Measurements from ENCODE around the gene NKX1-2.
A peak's percentile ranks its signal among the peaks of the same experiment; 100 is the strongest.
"Not testable (repeated sequence)": the region's sequence is repeated elsewhere in the genome, so short reads cannot be mapped to it uniquely, and the experiment has no call there.

NKX1-2 gene

DNA sequence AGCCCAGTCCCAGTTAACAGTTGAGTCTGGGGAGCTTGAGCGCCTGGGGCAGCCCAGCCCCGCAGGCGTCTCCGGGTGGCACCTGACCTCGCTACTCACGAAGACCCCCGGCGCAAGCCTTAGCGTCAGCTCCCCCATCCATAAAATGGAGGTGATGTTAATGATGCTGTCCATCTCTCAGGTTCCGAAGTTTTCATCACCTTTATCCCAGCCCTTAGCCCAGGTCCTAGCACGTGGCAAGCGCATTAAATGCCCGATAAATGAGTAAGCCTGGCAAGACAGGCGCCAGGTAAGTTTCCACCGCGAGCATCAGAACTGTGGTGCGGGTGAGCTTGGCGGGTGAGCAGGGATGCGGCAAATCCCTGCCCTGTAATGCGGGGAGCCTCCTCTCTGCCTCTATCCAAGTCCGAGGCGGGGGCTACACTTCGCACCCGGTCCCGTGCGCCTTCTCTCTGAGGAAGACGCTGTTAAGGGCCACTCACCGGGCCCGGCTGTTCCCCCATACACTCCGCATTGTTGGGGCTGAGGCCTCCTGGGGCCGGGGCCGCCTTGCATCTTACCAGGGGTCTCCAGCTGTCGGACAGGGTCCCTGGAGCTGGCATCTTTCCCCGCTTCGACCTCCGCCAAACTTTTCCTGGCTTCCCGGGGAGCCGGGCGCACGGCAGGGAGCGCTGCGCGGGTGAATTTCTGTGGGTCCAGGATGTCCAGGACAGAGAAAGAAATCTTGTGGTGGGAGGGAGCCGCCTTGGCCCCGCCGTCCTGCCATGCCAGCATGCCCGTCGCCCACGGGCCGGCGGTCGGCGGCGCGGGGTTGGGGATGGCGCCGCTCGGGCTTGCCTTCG lies 444 bp downstream of the NKX1-2 start:
- no peak for DNase-seq

DNA sequence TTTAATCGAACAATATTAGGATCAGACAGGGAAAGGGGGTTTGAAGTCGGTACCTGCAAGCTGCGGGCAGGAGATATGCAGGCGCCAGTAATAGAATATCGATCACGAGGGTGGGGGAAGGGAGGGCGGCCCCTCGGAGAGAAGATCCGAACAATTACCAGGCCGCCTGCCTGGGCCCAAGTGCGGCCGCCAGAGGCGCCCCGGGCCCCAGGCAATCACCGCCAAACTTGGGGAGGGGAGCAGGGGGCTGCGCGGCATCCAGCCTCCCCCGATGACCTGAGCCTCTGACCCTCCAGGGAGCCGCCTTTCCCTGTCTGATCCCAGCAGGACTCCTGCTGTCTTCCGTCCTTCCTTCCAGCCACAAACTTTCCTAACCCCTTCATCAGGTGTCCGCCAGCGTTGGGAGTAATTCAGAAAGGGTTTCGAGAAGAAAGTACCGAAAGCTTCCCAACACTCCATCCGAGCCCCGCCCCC lies 1.1 kb downstream of the NKX1-2 start:
- no peak for DNase-seq

DNA sequence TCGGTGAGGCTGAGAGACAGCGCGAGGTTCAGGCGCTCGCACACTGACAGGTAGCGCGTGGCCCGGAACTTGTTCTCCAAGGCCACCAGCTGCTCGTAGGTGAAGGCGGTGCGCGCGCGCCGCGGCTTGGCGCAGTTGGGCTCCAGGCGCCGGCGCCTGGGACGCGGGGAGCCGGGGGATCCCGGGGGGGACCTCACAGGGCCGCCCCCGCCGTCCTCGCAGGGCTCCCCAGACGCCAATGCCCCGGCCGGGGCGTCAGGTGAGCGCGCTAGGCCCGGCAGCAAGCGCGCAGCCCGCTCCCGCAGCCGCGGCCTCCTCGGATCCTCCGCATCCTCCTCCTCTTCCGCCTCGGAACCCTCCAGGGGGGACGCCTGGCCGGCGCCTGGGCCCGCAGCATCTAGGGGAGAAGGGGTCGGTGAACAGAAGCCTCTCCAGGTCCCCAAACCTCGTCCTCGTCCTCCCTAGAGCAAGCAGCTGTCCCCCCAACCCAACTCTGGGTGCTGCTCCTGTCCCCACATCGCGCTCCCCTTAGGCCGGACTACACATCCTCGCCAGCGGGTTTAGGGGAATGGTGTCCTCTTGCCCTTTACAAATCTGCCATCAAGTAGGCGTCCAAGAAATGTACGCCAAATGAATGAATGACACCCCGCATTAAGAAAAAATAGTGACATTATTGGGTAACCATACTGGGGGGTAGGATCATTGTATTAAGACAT lies 1.9 kb downstream of the NKX1-2 start:
- no peak for DNase-seq

DNA sequence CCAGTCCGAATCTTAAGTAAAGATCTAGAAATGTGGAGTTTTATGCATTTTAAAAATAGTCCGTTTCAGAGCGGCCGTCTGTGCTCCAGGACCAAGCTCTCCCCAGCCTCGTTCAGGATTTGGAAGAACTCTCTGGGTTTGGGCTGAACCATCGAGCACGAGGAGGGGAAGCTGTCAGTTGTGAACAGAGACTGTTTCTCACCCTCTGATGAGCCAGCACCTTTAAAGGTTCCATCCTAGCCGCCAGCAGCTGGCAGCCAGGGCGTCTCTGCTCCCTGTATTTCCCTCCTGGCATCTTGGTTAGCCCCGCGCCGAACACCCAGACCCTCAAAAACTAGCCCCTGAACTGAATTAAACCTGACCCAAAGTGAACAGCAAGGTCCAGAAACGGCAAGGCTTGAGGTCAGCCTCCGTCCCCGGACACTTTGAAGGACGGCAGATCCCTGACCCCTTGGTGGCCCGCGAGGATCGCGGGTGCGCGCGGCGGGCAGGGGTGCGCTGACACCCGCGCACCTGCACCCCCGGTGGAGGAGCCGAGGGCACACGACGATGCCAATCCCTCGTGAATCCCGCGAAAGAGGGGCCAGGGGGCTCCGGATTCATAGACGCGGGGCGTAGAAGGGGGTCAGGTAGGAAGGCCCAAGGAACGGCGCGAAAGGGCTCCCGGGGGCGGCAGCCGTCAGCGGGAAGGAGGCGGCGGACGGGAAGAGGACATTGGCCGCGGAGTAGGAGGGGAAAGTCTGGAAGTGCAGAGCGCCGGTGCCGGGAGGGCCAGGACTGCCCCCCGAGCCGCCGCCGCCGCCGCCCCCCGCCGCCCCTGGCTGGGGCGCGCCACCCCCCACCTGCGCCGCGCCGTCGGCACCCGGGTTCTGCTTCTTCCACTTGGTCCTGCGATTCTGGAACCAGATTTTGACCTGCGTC lies 2.7 kb downstream of the NKX1-2 start:
- no peak for DNase-seq

DNA sequence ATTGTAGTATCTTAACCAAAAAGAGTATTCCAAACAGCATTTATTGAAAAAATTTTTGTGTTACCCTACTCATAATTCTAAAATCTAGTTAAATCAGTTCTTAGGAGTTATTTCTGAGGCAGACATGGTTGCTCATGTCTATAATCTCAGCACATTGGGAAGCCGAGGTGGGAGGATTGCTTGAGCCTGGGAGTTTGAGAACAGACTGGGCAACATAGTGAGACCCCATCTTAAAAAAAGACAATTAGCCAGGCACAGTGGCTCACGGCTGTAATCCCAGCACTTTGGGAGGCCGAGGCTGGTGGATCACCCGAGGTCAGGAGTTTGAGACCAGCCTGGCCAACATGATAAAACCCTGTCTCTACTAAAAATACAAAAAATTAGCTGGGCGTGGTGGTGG lies 8.1 kb downstream of the NKX1-2 start:
- DNase-seq: not testable (repeated sequence)

DNA sequence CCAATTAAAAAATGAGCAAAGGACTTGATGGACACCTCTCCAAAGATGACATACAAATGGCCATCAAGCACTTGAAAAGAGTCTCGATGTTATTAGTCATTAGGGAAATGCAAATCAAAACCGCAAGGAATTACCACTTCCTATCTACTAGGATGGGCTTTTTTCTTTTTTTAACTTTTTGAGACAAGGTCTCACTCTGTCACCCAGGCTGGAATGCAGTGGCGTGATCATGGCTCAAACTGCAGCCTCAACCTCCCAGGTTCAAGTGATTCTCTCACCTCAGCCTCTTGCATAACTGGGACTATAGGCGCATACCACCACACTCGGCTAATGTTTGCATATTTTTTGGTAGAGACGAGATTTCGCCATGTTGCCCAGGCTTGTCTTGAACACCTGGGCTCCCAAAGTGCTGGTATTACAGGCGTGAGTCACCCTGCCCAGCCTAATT lies 13.6 kb downstream of the NKX1-2 start:
- DNase-seq: no peak

DNA sequence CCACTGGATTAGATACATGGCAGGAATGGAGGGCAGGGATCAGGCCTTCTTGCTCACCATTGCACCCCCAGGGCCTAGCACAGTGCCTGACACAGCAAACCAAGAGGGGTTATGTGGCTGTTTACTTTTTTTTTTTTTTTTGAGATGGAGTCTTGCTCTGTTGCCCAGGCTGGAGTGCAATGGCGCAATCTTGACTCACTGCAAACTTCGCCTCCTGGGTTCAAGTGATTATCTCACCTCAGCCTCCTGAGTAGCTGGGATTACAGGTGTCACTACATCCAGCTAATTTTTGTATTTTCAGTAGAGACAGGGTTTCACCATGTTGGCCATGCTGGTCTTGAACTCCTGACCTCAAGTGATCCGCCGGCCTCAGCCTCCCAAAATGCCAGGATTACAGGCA lies 14.2 kb downstream of the NKX1-2 start:
- not testable (repeated sequence) for DNase-seq

DNA sequence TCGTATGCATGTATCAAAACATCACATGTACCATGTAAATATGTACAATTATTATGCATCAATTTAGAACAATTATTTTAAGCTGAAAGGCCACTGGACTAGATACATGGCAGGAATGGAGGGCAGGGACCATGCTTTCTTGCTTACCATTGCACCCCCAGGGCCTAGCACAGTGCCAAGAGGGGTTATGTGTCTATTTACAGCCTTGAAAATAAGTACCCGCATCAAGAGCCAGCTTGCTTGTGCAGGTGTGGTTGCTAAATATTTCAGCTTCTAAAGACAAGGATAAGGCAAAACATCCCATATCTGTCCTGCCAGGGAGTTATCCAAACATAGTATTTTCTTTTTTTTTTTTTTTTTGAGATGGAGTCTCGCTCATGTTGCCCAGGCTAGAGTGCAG lies 16.4 kb downstream of the NKX1-2 start:
- no peak for DNase-seq

DNA sequence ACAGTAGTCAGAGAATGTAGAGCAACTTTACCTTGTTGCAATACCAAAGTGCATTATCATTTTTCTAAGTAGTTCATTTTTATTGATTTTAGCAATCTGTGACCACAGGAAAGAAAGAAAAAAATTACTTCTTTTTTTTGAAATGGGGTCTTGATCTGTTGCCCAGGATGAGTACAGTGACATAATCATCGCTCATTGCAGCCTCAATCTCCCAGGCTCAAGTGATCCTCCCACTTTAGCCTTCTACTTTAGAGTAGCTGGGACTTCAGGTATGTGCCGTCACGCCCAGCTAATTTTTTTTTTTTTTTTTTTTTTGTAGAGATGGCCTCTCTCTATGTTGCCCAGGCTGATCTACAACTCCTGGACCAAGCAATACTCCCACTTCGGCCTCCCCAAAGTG lies 19.8 kb downstream of the NKX1-2 start:
- no peak for DNase-seq

DNA sequence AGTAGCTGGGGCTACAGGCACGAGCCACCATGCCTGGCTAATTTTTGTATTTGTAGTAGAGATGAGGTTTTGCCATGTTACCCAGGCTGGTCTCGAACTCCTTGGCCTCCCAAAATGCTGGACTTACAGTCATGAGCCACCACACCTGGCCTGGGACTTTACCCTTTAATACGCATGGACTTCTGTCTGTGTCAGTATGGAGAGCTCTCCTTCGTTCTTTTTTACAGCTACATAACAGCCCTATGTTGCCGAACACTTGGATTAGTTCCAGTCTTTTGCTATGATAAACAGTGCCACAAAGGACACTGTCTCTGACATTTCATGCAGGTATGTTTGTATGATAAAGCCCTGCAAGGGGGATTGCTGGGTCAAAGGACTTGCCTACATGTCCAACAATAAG lies 20.3 kb downstream of the NKX1-2 start:
- DNase-seq: no peak

DNA sequence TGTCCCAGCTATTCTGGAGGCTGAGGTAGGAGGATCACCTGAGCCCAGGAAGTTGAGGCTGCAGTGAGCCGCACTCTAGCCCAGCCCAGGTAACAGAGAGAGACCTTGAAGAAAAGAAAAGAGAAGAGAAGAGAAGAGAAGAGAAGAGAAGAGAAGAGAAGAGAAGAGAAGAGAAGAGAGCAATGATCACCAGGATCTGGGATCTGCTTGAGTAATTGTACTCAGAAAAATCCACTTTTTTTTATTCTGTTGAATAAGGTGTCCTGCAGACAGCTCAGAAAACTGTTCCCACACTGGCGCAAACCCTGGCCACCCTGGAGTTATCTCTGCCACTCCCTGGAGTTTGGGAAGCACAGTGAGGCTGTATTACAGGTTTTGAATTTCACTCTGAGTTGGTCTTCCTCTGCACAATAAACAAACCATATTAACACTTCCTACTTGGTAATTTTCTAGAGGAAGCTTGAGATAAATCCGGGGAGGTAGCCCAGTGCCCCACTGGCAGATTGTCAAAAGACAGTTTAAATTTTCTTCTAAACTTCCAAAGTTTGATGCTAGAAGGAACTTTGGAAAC lies 21.5 kb downstream of the NKX1-2 start:
- DNase-seq: no peak

DNA sequence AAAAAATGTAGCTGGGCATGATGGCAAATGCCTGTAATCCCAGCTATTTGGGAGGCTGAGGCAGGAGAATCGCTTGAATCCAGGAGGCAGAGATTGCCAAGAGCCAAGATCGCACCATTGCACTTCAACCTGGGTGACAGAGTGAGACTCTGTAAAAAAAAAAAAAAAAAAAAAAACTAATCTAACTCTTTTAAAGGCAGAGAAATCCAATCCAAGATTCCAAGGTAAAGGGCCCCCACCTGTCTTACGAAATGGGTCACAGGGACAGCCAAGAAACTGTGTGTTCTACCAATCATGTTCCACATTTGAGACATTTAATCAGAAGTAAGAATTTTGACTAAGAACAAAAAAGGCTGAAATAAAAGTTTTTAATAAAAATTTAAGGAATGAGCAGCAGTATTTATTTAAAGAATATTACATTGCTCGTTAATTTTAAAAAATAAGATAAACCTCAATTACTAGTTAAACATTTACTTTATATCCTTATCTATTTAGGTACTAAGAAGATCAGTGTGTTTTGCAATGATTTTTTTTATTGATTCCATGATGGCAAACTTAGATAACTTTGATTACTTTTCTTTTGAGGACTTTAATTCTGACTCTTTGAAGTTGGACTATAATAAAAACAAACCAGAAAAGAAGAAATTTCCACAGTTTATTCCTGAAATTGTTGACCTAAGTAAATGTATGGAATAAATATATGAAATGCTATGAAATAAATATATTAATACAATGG lies 24.4 kb downstream of the NKX1-2 start:
- DNase-seq: no peak

DNA sequence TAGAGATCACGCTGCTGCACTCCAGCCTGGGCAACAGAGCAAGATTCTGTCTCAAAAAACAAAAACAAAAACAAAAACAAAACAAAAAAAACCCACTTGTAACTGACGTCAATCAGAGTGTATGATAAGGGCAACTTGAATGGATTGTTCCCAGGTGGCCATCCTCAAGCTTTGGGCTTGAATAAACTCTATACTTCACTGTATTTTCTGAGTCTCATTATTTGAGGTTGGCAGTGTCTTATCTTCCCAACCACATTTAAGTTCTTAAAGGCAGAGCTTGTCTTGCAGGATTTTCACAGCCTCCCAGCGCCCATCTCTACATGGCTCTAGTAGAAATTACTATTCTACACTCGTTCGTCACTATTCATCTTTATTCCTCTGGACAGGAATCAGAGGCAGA lies 26.0 kb downstream of the NKX1-2 start:
- no peak for DNase-seq

DNA sequence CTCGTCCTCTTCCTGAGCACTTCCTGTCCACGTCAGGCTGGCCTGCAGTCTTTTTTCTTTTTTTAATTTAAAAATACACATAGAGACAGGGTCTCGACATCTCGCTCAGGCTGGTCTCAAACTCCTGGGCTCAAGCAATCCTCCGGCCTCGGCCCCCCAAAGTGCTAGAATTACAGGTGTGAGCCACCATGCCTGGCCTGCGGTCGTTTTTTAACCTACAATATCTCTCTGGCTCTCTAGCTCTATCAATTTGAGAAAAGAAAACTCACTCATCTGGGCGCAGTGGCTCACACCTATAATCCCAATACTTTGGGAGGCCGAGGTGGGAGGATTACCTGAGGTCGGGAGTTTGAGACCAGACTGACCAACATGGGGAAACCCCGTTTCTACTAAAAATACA lies 27.1 kb downstream of the NKX1-2 start:
- no peak for DNase-seq

DNA sequence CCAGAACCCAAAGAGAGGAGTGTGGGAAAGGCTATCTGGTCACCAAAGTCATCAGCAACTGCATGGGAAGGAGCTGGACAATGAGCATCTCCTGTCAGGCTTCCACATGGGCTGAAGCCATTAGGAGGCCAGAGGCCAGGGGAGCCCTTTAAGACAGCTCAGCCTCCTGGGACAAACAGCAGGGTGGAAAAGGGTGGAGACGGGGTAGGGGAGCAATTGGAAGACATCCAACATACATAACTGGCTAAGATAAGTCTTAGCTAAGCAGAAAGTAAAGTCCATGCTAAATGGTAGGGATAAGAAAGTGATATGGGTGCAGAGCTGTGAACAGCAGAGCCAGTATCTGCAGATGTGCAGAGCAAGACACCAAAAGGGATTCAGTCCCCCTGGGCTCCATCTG lies 29.6 kb downstream of the NKX1-2 start:
- DNase-seq: no peak

DNA sequence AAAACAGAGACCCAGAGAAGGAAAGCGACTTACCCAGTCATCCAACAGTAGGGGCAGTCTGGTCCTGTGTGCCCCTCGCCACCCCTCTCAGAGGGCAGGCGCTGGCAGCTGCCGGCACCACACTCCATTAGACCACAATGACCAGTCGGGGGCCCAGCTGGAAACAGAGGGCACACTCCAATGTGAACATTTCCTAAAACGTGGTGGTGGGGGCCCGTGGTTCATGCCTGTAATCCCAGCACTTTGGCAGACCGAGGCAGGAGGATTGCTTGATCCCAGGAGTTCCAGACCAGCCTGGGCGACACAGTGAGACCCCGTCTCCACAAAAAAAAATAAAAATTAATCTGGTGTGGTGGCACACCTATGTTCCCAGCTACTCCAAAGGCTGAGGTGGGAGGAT lies 30.2 kb downstream of the NKX1-2 start:
- DNase-seq: no peak

DNA sequence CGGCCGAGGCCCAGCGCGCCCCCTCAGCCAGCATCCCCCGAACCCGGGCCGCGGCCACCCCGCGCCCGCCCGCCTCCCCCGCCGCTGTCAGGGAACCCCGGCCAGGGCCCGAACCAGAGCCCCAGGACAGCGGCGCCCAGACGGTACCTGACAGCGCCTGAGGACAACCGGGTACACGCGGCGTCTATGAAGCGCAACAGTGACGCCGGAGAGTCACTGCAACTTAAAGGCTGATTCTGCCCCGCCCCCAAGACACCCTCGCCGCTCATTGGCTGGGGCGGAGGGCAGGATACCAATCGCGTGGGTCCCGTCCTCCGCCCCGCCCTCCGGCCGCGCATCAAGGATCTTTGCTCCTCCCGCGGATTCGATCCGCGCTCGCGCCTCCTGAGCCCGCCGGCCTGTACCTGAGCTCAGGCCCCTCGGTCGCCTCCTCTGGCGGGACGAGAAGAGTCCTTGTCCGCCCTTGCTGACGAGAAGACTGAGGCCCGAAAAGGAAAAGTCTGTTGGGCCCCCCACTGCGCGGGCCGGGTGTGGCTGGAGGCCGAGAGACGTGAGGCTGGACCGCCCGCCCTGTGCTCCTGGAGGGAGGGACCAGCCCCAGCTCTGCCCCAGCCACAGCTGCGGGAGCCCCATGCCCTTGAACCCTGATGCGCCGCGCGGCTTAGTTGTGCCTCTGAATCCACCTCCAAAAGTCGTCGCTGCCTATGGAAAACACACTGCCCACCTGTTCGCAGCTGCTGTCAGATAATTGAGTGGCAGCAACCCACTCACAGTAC lies 30.9 kb downstream of the NKX1-2 start, which contains the start of gene OAT:
OAT (minus strand) TSS at position 198 of the 776 bp plus-strand sequence. CDS start 6,752 bp downstream, outside the sequence.
- DNase-seq: peak; percentile 87

DNA sequence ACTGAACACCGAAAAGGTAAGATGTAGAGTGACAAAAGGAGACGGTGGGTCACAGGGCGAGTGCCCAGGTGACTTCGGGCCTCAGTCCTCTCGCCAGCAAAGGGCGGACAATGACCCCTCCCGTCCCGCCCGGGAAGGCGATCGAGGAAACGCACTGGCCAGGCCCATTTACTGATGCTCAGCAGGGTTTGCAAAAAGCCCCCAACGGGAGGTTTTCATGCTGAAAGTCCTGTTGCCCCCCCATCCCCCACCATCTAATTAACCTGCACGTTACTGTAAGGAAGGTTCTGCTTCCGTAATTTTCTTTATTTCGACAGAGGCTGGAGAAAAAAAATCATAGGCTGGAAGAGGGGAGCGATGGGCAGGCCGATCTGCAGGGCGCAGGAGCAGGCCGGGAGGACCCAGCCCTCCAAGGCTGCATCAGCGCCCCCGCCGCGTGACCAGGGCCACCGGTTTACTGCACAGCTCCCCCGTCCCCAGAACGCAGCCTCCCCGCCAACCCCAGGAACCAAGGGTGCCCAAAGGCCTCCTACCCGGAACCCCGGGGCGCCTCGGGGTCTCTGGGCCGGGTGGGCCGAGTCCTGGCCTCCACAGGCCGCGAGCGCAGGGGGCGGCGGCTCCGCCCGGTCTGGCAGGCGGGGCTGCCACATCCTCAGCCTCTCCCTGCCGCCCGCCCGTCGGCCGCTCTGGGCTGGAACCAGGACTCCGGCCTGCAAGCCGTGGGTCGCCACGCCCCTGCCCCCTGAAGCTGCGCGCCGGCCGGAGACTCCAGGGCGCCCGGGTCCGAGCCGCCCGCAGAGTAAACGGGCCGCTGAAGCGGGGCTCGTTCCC lies 31.7 kb downstream of the NKX1-2 start:
- no peak for DNase-seq

DNA sequence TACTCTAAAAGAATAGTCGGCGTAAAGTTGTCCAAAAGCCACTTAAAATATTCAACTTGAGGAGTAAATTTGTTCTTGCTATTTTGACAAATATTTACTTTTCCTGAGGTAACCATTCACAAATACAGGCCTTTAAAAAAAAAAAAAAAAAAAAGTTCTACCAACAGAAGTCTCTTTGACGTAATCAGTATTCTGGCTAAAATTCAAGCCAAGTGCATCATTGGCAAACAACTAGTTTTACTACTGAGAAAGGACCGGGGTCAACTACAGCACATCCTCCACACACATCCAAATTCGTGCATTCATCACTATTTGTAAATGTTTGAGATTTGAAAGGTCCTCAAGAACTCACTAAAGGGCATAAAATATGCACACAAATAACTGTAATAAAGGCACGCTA lies 33.1 kb downstream of the NKX1-2 start:
- DNase-seq: no peak

DNA sequence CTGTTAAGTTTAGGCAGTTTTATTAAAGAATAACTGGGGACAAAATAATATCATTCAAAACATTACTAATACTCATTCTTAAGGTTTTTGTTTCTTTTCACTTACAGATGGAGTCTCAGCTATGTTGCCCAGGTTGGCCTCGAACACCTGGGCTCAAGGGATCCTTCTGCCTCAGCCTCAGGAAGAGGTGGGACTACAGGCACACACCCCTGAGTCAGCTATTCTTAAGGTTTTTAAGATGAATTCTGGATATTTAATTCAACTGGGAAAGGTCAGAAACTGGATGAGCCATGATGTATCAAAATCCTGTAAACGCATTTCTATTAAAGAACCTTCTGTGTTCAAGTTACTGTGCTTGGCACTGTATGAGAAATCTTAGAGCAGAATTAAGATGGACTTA lies 34.6 kb downstream of the NKX1-2 start:
- no peak for DNase-seq
